WTC11 (cell line): ENCODE data around the gene MALL.

Experiments
- ATF1 ChIP-seq: sonication (generic); formaldehyde crosslinking; IDR thresholded peaks from 2 replicates; pipeline ENCODE4 v1.8.1; 2023; ENCODE audit warnings: mild to moderate bottlenecking, moderate library complexity, missing genetic modification reagents
- CREB1 ChIP-seq: sonication (generic); formaldehyde crosslinking; IDR thresholded peaks from 2 replicates; pipeline ENCODE4 v1.8.0; 2023; ENCODE audit warnings: mild to moderate bottlenecking, missing genetic modification reagents
- CTCF ChIP-seq: fragments of 200-600 bp; IDR thresholded peaks from 2 replicates; pipeline ENCODE4 v1.8.0; 2022; ENCODE audit warnings: antibody characterized with exemption
- NFYB ChIP-seq: sonication (generic); formaldehyde crosslinking; conservative IDR thresholded peaks from 2 replicates; pipeline ENCODE4 v1.8.0; 2022; ENCODE audit warnings: low read depth, missing genetic modification reagents
- SP1 ChIP-seq: sonication (generic); formaldehyde crosslinking; conservative IDR thresholded peaks from 2 replicates; pipeline ENCODE4 v1.8.1; 2022; ENCODE audit warnings: missing genetic modification reagents
- ZNF423 ChIP-seq: fragments of 250-450 bp; sonication (Bioruptor Pico); IDR thresholded peaks from 2 replicates; pipeline ENCODE4 v2.1.2; 2022; ENCODE audit warnings: mild to moderate bottlenecking, moderate library complexity

GRCh38 chr2:110146945-110147332 lies 31.3 kb upstream of the MALL start:
- TF ChIP-seq ATF1 (CRISPR knock-in tag) (no peak), CTCF (no peak), CREB1 (no peak), NFYB (CRISPR knock-in tag) (no peak), SP1 (no peak), ZNF423 (CRISPR knock-in tag) (no peak)
